ENCODE results near the gene GPR62.

DNA sequence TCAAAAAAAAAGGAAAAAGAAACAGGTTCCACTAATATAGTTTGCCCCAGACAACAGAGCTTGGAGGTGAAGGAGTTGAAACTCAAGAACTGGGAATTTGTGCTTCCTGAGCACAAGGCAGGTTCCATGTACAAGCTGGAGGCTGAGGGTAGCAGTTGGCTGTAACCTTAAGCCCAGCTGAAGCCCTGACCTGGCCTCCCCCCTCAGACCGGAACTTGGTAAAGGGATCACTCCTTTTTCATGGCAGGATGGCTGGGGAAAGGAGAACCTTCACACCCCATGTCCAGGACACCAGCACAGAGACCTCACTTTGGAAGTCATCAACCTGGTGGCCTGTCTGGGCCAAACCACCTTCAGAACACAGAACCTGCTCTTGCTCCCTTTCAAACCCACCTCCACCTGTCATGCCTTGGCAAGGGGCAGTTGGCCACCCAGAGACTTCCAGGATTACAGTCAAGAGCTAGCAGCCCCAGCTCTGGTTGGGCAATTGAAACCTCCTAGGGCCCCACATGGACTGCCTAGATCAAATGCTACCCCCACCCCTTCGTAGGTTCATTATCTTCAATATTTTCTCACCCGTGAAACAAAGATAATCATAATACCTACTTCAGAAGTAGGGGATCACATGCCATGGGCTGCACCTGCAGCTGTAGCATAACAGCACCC lies 37.0 kb downstream of the GPR62 start:
- TF ChIP-seq CTCF (IDR thresholded peaks at IDR 0.05): no peak
- TF ChIP-seq POLR2A (IDR thresholded peaks at IDR 0.05): no peak

Measured in sigmoid colon (tissue), 3 donors.